ENCODE data around the gene ZBED3.
A peak's percentile ranks its signal among the peaks of the same experiment; 100 is the strongest.

Gene ZBED3

GRCh38 chr5:77086689-77087483, at the start of gene ZBED3:
TSS of gene ZBED3 (minus strand) at chr5:77087285. CDS start at chr5:77077878, 9,407 bp downstream.
- DNase-seq (ENCODE audit: low read depth), result peak; percentile 85
- H3K4me3 ChIP-seq (ENCODE audit: control insufficient read depth, low read depth, low read length), result peak within 1 kb of the TSS; percentile 68
- peak; percentile 9 for TF ChIP-seq CTCF (conservative IDR thresholded peaks at IDR 0.05; ENCODE audit: control insufficient read depth, insufficient read depth, low read depth, low read length)

DNA sequence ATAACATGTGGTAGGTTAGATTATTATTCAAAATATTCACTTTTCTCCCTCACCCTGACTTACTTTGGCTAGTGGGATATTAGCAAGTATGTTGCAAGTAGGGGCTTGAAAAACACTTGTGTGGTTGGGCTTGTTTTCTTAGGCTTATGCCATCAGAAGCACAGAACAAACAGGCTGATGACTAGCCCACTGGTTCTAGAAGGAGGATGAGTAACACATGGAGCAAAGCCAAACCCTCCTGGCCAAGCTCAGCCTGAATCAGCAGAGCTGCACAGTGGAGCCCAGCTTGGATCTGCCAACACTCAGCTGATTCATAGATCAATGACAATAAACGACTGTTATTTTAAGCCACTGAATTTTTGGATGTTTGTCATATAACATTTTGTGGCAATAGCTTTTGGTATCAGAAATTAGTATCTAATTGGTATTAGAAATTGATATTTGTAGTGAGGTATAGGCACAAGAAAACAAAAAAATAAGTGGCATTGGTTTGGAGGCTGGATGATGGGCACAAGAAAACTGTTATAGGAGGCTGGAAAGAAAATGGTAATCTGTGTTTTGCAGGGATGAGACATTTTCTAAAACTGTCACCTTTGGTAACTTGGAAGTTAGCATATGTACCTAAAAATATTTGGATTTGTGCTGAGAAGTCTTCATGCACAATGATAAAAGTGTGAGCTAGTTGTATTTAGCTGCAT, 46.1 kb upstream of the ZBED3 start:
- no peak for TF ChIP-seq CTCF (conservative IDR thresholded peaks at IDR 0.05; ENCODE audit: control insufficient read depth, insufficient read depth, low read depth, low read length)
- no peak overlapping the region for H3K4me3 ChIP-seq (ENCODE audit: control insufficient read depth, low read depth, low read length)
- peak; percentile 100 for DNase-seq (ENCODE audit: low read depth)

- no peak overlapping the region for H3K4me3 ChIP-seq (ENCODE audit: control insufficient read depth, low read depth, low read length)
- no peak for TF ChIP-seq CTCF (conservative IDR thresholded peaks at IDR 0.05; ENCODE audit: control insufficient read depth, insufficient read depth, low read depth, low read length)
- no peak for DNase-seq (ENCODE audit: low read depth)
These were observed 44.3 kb upstream of the ZBED3 start for GRCh38 chr5:77131361-77131760.

DNA sequence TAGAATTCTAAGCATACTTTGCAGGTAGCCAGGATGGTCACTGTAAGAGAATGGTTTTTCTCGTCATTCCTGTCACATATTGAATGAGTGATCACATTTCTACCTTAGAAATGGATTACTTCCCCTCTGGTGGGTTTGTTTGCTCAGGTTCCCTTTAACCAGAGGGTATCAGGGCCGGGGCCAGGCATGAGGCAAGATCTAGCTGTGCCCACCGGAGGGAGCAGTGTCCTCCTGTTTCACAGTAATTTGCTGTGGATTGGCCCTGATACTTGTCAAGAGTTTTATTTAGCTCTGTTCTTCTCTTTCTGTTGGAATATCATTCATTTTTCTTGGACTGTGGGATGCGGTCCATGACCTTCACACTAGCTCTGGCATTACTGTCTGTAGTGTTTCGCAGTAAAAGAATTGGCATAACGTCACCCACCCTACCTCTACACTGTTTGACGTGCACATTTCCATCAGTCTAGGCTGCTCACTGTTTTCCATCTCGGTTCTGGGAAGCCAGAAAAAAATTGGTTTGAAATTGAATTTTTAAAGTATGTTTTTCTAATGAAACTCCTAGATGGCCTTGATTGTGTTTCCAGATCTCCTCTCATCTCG, 42.4 kb upstream of the ZBED3 start:
- no peak overlapping the region for H3K4me3 ChIP-seq (ENCODE audit: control insufficient read depth, low read depth, low read length)
- peak; percentile 43 for TF ChIP-seq CTCF (conservative IDR thresholded peaks at IDR 0.05; ENCODE audit: control insufficient read depth, insufficient read depth, low read depth, low read length)
- peak; percentile 39 for DNase-seq (ENCODE audit: low read depth)

DNA sequence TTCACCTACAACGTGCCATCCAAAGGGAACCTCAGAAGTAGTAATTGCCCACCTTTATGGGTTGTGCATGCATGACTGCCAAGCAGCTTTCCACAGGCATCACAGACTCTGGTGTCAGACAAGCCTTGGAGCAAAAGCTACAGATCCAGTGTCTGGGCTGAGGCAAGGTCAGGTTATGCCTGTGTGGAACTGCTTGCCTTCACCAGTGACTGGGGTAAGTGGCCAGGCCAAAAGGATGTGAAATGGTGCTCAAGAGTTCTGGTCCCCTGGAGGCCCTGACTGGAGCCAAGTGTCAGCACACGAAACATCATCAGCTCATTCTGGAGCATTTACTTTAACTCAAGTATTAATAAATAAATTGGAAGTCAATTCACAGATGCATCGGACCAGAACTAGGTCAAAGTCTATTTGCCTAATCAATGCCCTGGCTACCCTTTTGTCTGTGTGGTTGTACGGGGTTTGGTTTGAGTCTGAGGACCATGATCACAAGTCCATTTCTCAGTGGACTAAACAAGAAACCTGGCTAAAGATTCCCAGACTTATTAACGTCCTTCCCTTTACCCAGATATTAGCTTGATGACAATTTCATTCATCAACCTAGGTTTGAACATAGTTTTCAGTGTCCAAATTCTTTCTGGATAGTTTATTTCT, 41.5 kb upstream of the ZBED3 start:
- H3K4me3 ChIP-seq (ENCODE audit: control insufficient read depth, low read depth, low read length), result no peak overlapping the region
- TF ChIP-seq CTCF (conservative IDR thresholded peaks at IDR 0.05; ENCODE audit: control insufficient read depth, insufficient read depth, low read depth, low read length), result no peak
- DNase-seq (ENCODE audit: low read depth), result no peak

- DNase-seq (ENCODE audit: low read depth), result no peak
- H3K4me3 ChIP-seq (ENCODE audit: control insufficient read depth, low read depth, low read length), result no peak overlapping the region
- TF ChIP-seq CTCF (conservative IDR thresholded peaks at IDR 0.05; ENCODE audit: control insufficient read depth, insufficient read depth, low read depth, low read length), result no peak
These were observed 36.0 kb upstream of the ZBED3 start for GRCh38 chr5:77123057-77123456.

All from fibroblast of mammary gland (primary cell).